Measurements from ENCODE around the gene GRXCR2.

DNA sequence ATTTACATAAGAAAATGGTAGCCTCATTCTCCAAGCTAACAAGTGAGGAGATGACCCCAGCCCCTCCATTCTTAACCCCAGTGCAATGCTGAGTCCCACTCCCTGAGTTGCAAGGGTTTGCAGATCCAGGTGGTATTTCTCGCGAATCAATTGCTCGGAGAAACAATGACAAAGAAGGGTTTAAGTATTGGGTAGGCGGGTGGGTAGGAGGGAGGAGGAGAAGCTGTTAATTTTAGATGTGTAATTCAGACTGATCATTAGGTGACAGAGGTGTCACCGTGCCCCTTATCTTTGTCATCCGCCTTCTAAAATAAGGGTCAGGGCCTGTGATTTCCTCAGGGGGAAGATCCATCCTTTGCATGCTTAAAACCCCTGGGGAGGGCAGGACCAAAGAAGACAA, 46.6 kb upstream of the GRXCR2 start:
- TF ChIP-seq TARDBP (IDR thresholded peaks at IDR 0.05) = no peak
- TF ChIP-seq SP1 (IDR thresholded peaks at IDR 0.05) = no peak
- TF ChIP-seq, protein P1, sequence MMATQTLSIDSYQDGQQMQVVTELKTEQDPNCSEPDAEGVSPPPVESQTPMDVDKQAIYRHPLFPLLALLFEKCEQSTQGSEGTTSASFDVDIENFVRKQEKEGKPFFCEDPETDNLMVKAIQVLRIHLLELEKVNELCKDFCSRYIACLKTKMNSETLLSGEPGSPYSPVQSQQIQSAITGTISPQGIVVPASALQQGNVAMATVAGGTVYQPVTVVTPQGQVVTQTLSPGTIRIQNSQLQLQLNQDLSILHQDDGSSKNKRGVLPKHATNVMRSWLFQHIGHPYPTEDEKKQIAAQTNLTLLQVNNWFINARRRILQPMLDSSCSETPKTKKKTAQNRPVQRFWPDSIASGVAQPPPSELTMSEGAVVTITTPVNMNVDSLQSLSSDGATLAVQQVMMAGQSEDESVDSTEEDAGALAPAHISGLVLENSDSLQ (IDR thresholded peaks at IDR 0.05) = no peak
- TF ChIP-seq FOXM1 (IDR thresholded peaks at IDR 0.05; ENCODE audit: borderline replicate concordance) = no peak
- no peak for TF ChIP-seq ARNT (IDR thresholded peaks at IDR 0.05)
- no peak for TF ChIP-seq CTBP1 (IDR thresholded peaks at IDR 0.05; ENCODE audit: borderline replicate concordance)
- no peak for TF ChIP-seq ZNF384 (IDR thresholded peaks at IDR 0.05)
